GM11168 (cell line): Measurements from ENCODE around the gene ZFP36L2.
"Not testable (repeated sequence)": the region's sequence is repeated elsewhere in the genome, so short reads cannot be mapped to it uniquely, and the experiment has no call there.

ENCODE experiments used
- in situ Hi-C: fragments of 300-500 bp; cut with MboI; formaldehyde crosslinking; loops from one replicate; pipeline ENCODE4 v1.12.0; 2022; ENCODE audit warnings: low sequenced_read_pairs; ENCODE audit not compliant: unreplicated experiment

The ZFP36L2 gene

GRCh38 chr2:43191947-43192516, 34.4 kb downstream of the ZFP36L2 start:
- in situ Hi-C loops = no loop called here

DNA sequence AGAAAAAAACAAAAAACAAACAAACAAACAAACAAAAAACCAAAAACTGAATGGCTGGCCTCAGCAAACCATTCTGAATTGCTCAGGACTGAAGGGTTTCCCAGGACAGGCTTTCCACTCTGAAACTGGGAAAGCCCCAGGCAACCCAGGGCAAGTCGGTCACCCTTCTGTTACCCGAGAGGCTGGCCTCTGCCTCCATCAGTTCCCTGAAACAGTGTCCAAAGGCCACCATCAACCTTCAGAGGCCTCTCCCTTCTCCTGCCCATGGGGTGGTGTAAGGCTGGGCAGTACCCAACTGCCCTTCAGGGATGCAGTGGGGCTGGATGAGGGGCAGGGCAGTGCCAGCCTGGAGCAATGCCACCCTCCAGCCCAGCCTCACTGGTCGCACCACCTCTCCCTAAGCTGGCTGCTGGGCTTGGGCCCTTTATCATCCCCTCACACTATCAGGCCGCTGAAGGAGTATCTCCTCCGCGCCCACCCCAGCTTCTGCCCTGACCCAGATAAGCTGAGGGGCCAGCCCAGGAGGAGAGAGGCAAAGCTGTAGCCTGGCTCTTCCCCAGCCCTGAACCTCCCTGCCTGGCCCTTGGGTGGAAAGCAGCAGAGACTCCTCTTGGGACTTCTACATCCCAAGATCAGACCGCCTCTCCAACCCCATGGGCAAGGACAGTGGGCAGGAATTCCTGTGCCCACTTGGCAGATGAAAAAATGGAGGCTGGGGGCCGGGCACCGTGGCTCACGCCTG, 35.9 kb downstream of the ZFP36L2 start:
- in situ Hi-C loops = no loop called here

- in situ Hi-C loops = not testable (repeated sequence)
Observed at GRCh38 chr2:43189861-43190260, 36.5 kb downstream of the ZFP36L2 start.

- in situ Hi-C loops = no loop called here
Observed at GRCh38 chr2:43188561-43189386, 37.6 kb downstream of the ZFP36L2 start.

DNA sequence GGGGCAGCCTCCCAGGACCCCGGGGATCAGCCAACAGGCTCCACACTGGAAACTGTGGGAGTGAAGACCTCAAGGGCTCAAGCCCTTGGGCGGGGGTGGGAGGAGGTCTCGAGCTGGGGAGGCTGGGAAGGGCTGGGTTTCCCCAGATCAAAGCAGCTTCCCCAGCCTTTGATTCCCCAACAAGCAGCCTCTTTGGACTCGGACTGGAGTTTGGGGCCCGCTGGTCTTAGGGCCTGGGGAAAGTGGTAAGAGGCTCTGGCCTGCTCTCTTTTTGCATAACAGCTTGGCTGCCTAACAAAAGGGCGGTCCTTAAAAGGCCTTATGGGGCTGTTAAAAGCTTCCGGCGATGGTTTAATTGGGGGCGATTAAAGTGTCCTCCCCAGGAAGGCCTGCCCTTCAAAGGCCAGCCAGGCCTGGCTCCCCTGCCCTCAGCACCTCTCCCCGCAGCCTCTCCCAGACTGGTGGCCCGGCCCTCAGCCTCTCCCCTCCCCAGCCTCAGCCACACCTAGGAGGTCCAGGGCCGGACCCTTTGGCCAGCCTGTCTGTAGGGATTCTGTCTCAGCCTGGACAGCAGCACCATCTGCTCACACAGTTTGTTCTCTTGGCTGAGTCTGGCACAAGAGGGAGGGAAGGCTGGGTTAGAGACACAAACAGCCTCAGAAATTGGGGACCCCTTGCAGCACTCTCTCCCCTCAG, 39.6 kb downstream of the ZFP36L2 start:
- in situ Hi-C loops = no loop called here

- in situ Hi-C loops = no loop called here
Observed at GRCh38 chr2:43186321-43186678, 40.1 kb downstream of the ZFP36L2 start.

DNA sequence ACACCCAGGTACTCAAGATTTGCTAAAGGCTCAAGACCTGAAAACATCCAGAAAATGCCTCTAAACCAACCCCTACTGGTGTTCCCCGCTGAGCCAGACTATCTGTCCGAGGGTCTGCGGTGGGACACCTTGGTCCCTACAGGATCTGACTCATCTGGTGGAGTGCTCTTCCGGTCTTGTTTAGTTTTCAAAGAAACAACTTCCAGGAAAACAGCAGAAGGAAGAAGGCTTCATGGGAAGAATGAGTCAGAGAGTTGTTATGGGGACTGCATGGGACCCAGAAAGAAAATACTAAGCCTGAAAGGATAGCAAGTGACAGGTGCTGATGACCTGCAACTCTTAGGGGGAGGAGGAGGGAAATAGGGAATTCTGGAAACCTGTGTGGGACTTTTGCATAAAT, 41.3 kb downstream of the ZFP36L2 start:
- in situ Hi-C loops = no loop called here

- in situ Hi-C loops = no loop called here
Observed at GRCh38 chr2:43184339-43184895, 42.0 kb downstream of the ZFP36L2 start.

DNA sequence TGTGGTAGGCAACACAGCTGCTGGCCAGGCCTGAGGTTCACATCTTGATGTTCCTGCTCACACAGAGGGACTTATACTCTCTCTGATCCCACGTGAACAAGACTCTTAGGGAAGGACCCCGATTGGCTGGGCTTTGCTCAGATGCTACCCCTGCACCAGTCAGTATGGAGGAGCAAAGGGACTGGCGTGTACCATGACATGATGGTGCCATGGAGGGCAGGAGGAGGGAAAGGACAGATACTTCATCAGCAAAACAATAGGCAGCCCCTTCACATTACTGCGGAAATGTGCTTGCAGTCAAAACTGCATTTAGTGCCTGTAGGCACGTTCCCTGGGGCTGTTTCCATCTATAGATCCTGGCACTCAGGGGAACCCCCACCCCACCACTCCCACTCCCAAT, 42.7 kb downstream of the ZFP36L2 start:
- in situ Hi-C loops = no loop called here

- in situ Hi-C loops = no loop called here
Observed at GRCh38 chr2:43180897-43181296, 45.5 kb downstream of the ZFP36L2 start.

DNA sequence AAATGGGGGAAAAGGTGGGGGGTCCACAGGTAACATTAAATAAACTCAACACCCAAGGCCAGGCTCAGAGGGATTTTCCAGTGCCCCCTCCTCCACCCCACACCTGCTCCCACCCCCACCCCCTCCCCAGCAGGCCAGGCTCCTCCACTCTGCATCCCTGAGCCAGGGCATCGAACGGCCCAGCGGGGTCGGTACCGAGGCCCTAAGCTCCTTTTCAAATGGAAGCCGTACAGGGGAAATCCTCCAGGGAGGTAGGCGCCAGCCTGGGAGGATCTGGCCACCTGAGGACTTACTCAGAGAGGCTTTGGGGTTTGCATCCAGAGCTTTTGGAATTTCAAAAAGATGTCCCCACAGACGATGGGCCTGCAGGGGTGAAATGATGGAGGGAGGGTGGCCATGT, 46.5 kb downstream of the ZFP36L2 start:
- in situ Hi-C loops = no loop called here

- in situ Hi-C loops = no loop called here
Observed at GRCh38 chr2:43178602-43179542, 47.5 kb downstream of the ZFP36L2 start.

DNA sequence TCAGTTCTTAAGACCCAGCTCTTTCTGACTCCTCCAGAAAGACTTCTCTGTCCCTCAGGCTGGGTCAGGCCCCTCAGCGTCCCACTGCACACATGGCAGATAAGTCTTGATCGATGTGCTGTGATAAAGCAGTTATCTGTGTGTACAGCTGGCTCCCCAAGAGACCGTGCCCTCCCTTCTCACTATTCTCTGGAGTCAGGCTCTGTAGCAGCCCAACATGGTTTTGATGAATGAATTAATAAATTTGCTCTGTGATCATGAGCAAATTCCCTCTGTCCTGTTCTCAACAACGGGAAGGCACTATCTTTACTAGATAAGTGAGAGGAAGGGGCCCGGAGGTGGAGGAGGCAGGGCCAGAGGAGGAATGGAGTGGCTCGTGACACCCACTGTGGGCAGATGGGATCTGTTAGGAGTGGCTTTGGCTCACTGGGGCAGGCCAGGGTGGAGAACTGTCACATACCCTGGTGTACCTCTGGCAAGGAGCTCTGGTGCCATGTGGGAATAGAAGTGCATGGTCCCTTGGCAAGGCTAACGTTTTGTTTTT, 48.3 kb downstream of the ZFP36L2 start:
- in situ Hi-C loops = no loop called here

- in situ Hi-C loops = no loop called here
Observed at GRCh38 chr2:43176449-43176848, 50.0 kb downstream of the ZFP36L2 start.

GRCh38 chr2:43175876-43176275, 50.5 kb downstream of the ZFP36L2 start:
- in situ Hi-C loops = no loop called here

DNA sequence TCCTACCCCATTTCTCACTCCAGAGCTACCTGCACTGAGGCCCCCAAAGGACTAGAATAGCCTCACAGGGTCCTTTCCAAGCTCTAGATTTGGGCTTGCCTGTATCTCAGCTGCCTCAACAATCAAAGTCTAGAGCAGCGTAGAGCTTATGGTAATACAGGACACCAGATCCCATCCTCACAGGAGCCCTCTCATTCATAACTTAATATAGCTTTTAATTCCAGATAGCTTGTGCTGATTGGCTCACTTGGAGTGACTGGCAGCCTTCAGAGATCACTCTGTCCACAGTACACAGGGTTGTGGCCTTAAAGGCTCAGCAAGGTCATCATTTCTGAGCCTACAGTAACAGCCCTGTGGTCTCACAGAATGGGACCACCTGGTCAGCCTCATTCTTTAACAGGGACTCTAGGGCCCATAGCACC, 51.4 kb downstream of the ZFP36L2 start:
- in situ Hi-C loops = no loop called here

DNA sequence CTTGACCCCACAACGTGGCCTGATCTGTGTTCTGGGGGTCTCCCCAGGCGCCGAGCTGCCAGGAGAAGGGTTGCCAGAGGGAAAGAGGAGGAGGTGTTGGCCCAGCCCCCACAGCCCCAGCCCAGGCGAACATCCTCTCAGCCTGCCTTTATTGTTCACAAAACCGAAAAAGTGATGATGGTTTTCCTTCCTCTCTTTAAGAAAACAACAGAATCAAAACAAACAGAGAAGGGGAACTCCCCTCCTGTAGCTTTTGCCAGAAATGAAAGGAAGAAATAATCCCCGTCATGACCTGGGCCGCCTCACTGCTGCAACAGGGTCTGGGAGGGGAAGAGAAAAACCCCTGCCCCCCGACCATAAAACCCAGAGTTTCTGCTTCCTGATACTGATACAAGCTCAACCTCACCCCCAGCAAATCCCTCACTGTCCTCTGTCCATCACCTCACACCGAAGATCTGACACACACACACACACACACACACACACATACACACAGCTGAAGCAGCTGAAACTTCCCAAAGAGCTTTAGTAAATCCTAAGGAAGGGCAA, 52.0 kb downstream of the ZFP36L2 start:
- in situ Hi-C loops = no loop called here
